Cardiac septum (tissue), 1 donor: ENCODE results near the gene LMF2. TPM values are rescaled to one million over a fixed set of nuclear protein-coding genes. Genes with fewer than 3 reads are reported as not detected.

Source experiments
- DNase-seq: peaks from one replicate; pipeline ENCODE4 v3.0.0-alpha.2; 2020; ENCODE audit warnings: low spot score
- intact Hi-C: fragments of 100-400 bp; cut with DNase I; formaldehyde crosslinking; loops from one replicate; pipeline ENCODE4 v1.14.0; 2022
- total RNA-seq: library from RNA; stranded (reverse); fragmentation: NEBNext Ultra II Directional; extraction: Animal tissue kit (Norgen Biotek cat#: 25700); gene quantifications from one replicate; pipeline ENCODE4 v1.2.1, GENCODE V29; 2021
- donor health status: DM: no; HTN: no; CAD: no.

LMF2 gene
- total RNA-seq, 1 donor from 2014 or later: 28.7 TPM

- intact Hi-C loops: no loop called here
- no peak for DNase-seq
Measured at GRCh38 chr22:50473855-50474671, 33.4 kb downstream of the LMF2 start.

GRCh38 chr22:50473088-50473487 lies 34.4 kb downstream of the LMF2 start:
- intact Hi-C loops: no loop called here
- no peak for DNase-seq

- intact Hi-C loops: no loop called here
- DNase-seq: no peak
Measured at GRCh38 chr22:50471962-50472361, 35.5 kb downstream of the LMF2 start.

- intact Hi-C loops: no loop called here
- DNase-seq: no peak
Measured at GRCh38 chr22:50471197-50471847, 36.2 kb downstream of the LMF2 start.

- DNase-seq: no peak
- intact Hi-C loops: no loop called here
Measured at GRCh38 chr22:50470491-50470890, 37.0 kb downstream of the LMF2 start.

- no peak for DNase-seq
- intact Hi-C loops: no loop called here
Measured at GRCh38 chr22:50469377-50470305, 37.9 kb downstream of the LMF2 start.

- no peak for DNase-seq
- intact Hi-C loops: no loop called here
Measured at GRCh38 chr22:50468626-50469025, 38.9 kb downstream of the LMF2 start.

GRCh38 chr22:50467773-50468440 lies 39.6 kb downstream of the LMF2 start:
- DNase-seq: no peak
- intact Hi-C loops: no loop called here

GRCh38 chr22:50467341-50467740 lies 40.2 kb downstream of the LMF2 start:
- intact Hi-C loops: no loop called here
- DNase-seq: no peak

GRCh38 chr22:50465066-50465930 lies 42.2 kb downstream of the LMF2 start:
- no peak for DNase-seq
- intact Hi-C loops: no loop called here

GRCh38 chr22:50464451-50464850 lies 43.1 kb downstream of the LMF2 start:
- intact Hi-C loops: no loop called here
- no peak for DNase-seq

- intact Hi-C loops: no loop called here
- no peak for DNase-seq
Measured at GRCh38 chr22:50463188-50463900, 44.2 kb downstream of the LMF2 start.

GRCh38 chr22:50461979-50462540 lies 45.4 kb downstream of the LMF2 start:
- intact Hi-C loops: no loop called here
- DNase-seq: no peak

- no peak for DNase-seq
Measured at GRCh38 chr22:50461536-50461935, 46.0 kb downstream of the LMF2 start.

GRCh38 chr22:50460938-50461337 lies 46.6 kb downstream of the LMF2 start:
- intact Hi-C loops: no loop called here
- DNase-seq: no peak

More at GRCh38 chr22:50461536-50461935, 46.0 kb downstream of the LMF2 start:
- intact Hi-C loops: no loop called here

GRCh38 chr22:50459496-50460140 lies 47.9 kb downstream of the LMF2 start:
- intact Hi-C loops: no loop called here
- DNase-seq: no peak

- intact Hi-C loops: no loop called here
- DNase-seq: no peak
Measured at GRCh38 chr22:50459016-50459415, 48.5 kb downstream of the LMF2 start.
